BLaER1 treated with 17β-estradiol and CSF1 and Interleukin-3, amounts not matched to agents 10 nM and 100 nM (cell line): ENCODE results near the gene AKNAD1.
A peak's percentile ranks its signal among the peaks of the same experiment; 100 is the strongest.

Source experiments
- H3K27ac ChIP-seq, 11 experiments: shearing (Covaris generic); formaldehyde crosslinking; 2 replicates each; pipeline ENCODE4 v1.8.1; 2022
- H3K27me3 ChIP-seq, 11 experiments: shearing (Covaris generic); formaldehyde crosslinking; 2 replicates each; pipeline ENCODE4 v1.8.1; 2022
- H3K36me3 ChIP-seq, 11 experiments: shearing (Covaris generic); formaldehyde crosslinking; 2 replicates each; pipeline ENCODE4 v1.8.1; 2022
- H3K4me1 ChIP-seq, 10 experiments: shearing (Covaris generic); formaldehyde crosslinking; 2 replicates each; pipeline ENCODE4 v1.8.1; 2022
- H3K4me2 ChIP-seq, 11 experiments: shearing (Covaris generic); formaldehyde crosslinking; 2 replicates each; pipeline ENCODE4 v1.8.1; 2022
- H3K4me3 ChIP-seq, 10 experiments: shearing (Covaris generic); formaldehyde crosslinking; 2 replicates each; pipeline ENCODE4 v1.8.1; 2022
- H3K9ac ChIP-seq, 11 experiments: shearing (Covaris generic); formaldehyde crosslinking; 2 replicates each; pipeline ENCODE4 v1.8.1; 2022
- H3K9me3 ChIP-seq, 11 experiments: shearing (Covaris generic); formaldehyde crosslinking; replicated peaks in 1 of 11; 2 replicates each; pipeline ENCODE4 v1.8.1; 2022
- H4K20me1 ChIP-seq, 11 experiments: shearing (Covaris generic); formaldehyde crosslinking; 2 replicates each; pipeline ENCODE4 v1.8.1; 2022
- Cebpa-rat ChIP-seq, 11 experiments: shearing (Covaris generic); IDR thresholded peaks; 2 replicates each; pipeline ENCODE4 v1.8.1; 2022

Gene AKNAD1

DNA sequence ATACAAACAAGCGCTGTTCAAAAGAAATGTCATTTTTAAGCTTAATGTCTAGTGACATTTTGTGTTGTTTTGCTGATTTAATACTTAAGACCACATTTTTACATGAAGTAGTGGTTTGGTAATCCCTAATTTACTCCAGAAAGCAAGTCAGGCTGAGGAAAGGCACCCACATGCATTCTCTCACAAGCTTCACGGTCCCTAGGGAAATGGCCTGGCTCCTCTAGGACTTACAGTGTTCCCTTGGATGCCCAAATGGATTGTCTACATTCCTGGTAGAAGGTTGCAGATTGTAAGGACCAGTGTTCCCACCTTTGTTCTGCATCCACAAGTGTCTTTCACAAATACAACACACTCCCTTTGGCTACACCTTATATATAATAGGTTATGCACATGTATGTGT lies 29.4 kb upstream of the AKNAD1 start:
- no peak overlapping the region for H3K27ac ChIP-seq
- TF ChIP-seq Cebpa-rat (IDR thresholded peaks at IDR 0.05), result no peak
- H4K20me1 ChIP-seq, result no peaks in the 10 kb centered on the region
- H3K4me1 ChIP-seq, result peaks cover 0 to 14% (median 5%) of the 10 kb centered on the region in 10 experiments; a peak in 10 of 20 replicates
- H3K9me3 ChIP-seq, result no peaks in the 10 kb centered on the region
- H3K4me2 ChIP-seq, result no peak overlapping the region
- no peaks in the 10 kb centered on the region for H3K36me3 ChIP-seq
- H3K4me3 ChIP-seq, result no peak overlapping the region
- no peak overlapping the region for H3K9ac ChIP-seq
- H3K27me3 ChIP-seq, result no peaks in the 10 kb centered on the region

- no peak for TF ChIP-seq Cebpa-rat (IDR thresholded peaks at IDR 0.05)
- no peaks in the 10 kb centered on the region for H3K27me3 ChIP-seq
- H3K4me2 ChIP-seq, result no peak overlapping the region
- no peak overlapping the region for H3K9ac ChIP-seq
- H3K4me1 ChIP-seq, result peaks cover 0 to 12% (median 5%) of the 10 kb centered on the region in 10 experiments; a peak in 10 of 20 replicates
- no peaks in the 10 kb centered on the region for H3K36me3 ChIP-seq
- no peak overlapping the region for H3K4me3 ChIP-seq
- H3K27ac ChIP-seq, result no peak overlapping the region
- no peaks in the 10 kb centered on the region for H4K20me1 ChIP-seq
- no peaks in the 10 kb centered on the region for H3K9me3 ChIP-seq
Measured at GRCh38 chr1:108884968-108885367, 28.1 kb upstream of the AKNAD1 start.

DNA sequence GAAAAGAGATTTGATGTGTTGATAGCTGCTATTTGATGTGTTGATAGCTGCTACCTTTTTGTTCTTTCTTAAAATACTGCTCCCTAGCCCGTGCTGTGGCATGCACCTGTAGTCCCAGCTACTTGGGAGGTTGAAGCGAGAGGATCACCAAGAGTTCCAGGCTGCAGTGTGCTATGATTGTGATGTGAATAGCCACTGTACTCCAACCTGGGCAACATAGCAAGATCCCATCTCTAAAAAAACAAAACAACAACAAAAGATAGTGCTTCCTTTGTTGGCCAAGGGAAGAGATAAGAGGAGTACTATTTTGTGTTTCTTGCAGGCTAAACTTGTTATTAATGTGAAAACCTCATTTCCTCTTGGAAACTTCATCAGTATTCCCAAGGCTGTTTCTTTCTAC lies 25.9 kb upstream of the AKNAD1 start:
- Histone ChIP-seq H3K27ac (no peak overlapping the region), H3K9me3 (no peaks in the 10 kb centered on the region), H4K20me1 (peaks cover 0 to 6% (median 0%) of the 10 kb centered on the region in 11 experiments; a peak in 1 of 22 replicates), H3K36me3 (no peaks in the 10 kb centered on the region), H3K9ac (no peak overlapping the region), H3K4me3 (no peak overlapping the region), H3K4me1 (peaks cover 0 to 3% (median 0%) of the 10 kb centered on the region in 10 experiments; a peak in 2 of 20 replicates), H3K27me3 (peaks cover 12 to 21% (median 19%) of the 10 kb centered on the region in 11 experiments), H3K4me2 (no peak overlapping the region)
- no peak for TF ChIP-seq Cebpa-rat (IDR thresholded peaks at IDR 0.05)

DNA sequence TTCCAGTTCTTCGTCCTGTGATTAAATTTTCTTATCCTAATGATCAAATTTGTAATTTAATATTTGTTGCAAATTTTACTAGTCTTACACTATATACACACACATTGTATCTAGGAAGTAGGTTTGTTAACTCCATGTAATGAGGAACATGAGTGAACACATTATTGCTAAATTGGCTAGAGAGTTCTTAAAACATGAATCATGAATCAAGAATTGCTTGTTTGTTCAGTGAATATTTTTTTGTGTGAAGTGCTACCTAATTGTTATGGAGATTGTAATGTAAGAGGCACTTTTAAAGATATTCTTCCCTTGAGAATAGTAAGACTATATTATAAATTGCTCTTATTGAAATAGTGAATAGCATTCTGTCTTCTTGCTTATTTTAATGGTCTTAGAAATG lies 24.5 kb upstream of the AKNAD1 start:
- Histone ChIP-seq H3K4me2 (no peak overlapping the region), H3K27ac (no peak overlapping the region)

GRCh38 chr1:108880850-108881249 lies 24.0 kb upstream of the AKNAD1 start:
- no peak overlapping the region for H3K4me3 ChIP-seq
- no peak overlapping the region for H3K27ac ChIP-seq
- TF ChIP-seq Cebpa-rat (IDR thresholded peaks at IDR 0.05), result no peak
- peaks cover 32 to 41% (median 39%) of the 10 kb centered on the region in 11 experiments for H3K27me3 ChIP-seq
- peaks cover 0 to 9% (median 7%) of the 10 kb centered on the region in 10 experiments; a peak in 9 of 20 replicates for H3K4me1 ChIP-seq
- H3K9me3 ChIP-seq, result no peaks in the 10 kb centered on the region
- H3K4me2 ChIP-seq, result no peak overlapping the region
- H3K9ac ChIP-seq, result no peak overlapping the region
- no peaks in the 10 kb centered on the region for H3K36me3 ChIP-seq
- peaks cover 0 to 6% (median 0%) of the 10 kb centered on the region in 11 experiments; a peak in 1 of 22 replicates for H4K20me1 ChIP-seq

More for the DNA sequence above, 24.5 kb upstream of the AKNAD1 start:
- Histone ChIP-seq H4K20me1 (peaks cover 0 to 6% (median 0%) of the 10 kb centered on the region in 11 experiments; a peak in 1 of 22 replicates), H3K4me1 (peaks cover 0 to 9% (median 7%) of the 10 kb centered on the region in 10 experiments; a peak in 9 of 20 replicates), H3K9ac (no peak overlapping the region), H3K27me3 (peaks cover 27 to 36% (median 34%) of the 10 kb centered on the region in 11 experiments), H3K9me3 (no peaks in the 10 kb centered on the region), H3K4me3 (no peak overlapping the region), H3K36me3 (no peaks in the 10 kb centered on the region)
- TF ChIP-seq Cebpa-rat (IDR thresholded peaks at IDR 0.05), result no peak

DNA sequence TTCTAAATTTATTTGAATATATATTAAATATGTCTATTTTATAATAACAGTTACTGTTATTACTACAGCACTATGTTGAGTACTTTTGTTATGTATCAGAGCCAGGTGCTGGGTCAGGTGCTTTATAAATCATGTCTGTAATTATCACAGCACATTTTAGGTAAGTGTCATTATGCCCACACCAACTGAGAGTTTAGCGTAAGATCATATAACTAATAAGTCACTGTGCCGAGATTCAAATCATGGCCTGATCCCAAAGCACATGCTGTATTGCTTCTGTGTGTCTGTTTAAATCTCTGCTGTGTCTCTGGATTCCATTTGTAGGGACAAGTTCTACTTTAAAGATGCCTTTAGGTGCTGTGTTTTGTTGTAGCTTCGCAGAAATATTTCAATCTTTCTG lies 21.8 kb upstream of the AKNAD1 start:
- Histone ChIP-seq H4K20me1 (peaks cover 0 to 6% (median 0%) of the 10 kb centered on the region in 11 experiments; a peak in 1 of 22 replicates), H3K27ac (no peak overlapping the region), H3K4me1 (peaks cover 0 to 9% (median 7%) of the 10 kb centered on the region in 10 experiments; a peak in 9 of 20 replicates), H3K4me2 (no peak overlapping the region), H3K4me3 (no peak overlapping the region), H3K27me3 (peaks cover 33 to 48% (median 42%) of the 10 kb centered on the region in 11 experiments), H3K9me3 (no peaks in the 10 kb centered on the region), H3K36me3 (no peaks in the 10 kb centered on the region), H3K9ac (no peak overlapping the region)
- no peak for TF ChIP-seq Cebpa-rat (IDR thresholded peaks at IDR 0.05)

DNA sequence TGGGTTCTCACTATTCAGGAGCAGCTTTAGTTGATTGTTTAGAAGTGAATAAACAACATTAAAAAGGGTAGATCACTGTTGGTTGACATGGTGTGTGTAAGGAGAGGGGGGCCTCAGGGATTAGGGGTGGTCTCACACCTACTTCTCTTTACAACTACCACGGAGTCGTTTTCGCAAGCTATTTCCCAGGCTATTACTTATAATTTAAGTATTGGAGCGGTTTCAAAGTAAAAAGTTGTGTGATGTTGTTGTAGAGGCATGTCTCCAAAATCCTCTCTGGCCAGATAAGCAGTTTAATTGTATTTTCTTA lies 21.2 kb upstream of the AKNAD1 start:
- H4K20me1 ChIP-seq, result peaks cover 0 to 6% (median 0%) of the 10 kb centered on the region in 11 experiments; a peak in 1 of 22 replicates
- TF ChIP-seq Cebpa-rat (IDR thresholded peaks at IDR 0.05), result no peak
- peak overlapping the region; percentile 76 to 96 (median 90); a peak in 19 of 22 replicates for H3K4me2 ChIP-seq
- H3K27me3 ChIP-seq, result peaks cover 33 to 48% (median 42%) of the 10 kb centered on the region in 11 experiments
- no peak overlapping the region for H3K9ac ChIP-seq
- peaks cover 0 to 9% (median 7%) of the 10 kb centered on the region in 10 experiments; a peak in 9 of 20 replicates for H3K4me1 ChIP-seq
- peak overlapping the region in 8 of 10 experiments; percentile 62 to 83 (median 72); a peak in 7 of 20 replicates for H3K4me3 ChIP-seq
- H3K36me3 ChIP-seq, result no peaks in the 10 kb centered on the region
- H3K27ac ChIP-seq, result no peak overlapping the region
- H3K9me3 ChIP-seq, result no peaks in the 10 kb centered on the region

DNA sequence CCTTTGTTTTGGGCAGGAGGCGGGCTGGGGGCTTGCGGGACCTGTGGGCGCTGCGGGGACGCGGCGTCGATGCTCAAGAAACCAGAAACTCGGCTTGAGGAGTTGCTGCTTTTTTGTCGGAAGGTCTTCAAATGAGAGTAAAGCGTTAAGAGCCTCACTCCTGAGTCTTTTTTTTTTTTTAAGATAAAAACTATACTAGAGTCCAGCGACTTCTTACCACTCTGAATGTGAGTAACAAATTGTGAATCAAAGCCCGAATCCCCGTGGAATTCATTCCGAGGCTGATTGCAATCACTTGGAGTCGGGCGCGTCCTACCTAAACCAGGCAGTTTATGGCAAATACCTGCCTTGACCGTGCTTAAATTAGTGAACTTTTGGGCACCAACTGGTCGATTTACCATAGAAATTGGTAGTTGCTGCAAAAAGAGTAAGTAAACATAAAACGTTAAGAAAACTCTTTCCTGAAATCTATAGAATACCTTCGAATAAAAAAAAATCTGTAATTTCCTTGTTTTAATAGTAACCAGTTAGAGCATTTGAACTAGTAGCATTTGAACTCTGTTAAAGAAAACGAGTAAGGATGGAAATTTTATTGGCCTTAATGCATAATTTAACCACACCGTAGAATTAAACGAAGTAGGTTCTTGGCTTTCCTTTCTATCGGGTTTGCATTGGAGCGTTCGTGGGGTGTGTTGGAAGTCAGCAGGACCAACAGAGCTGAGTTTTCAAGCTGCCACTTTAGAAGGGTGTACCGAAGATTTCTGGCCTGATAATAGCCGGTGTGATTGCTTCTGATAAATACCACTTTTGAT lies 20.7 kb upstream of the AKNAD1 start:
- no peaks in the 10 kb centered on the region for H3K36me3 ChIP-seq
- H3K27ac ChIP-seq, result peak overlapping the region in 6 of 11 experiments; percentile 18 to 65 (median 46); a peak in 10 of 22 replicates

DNA sequence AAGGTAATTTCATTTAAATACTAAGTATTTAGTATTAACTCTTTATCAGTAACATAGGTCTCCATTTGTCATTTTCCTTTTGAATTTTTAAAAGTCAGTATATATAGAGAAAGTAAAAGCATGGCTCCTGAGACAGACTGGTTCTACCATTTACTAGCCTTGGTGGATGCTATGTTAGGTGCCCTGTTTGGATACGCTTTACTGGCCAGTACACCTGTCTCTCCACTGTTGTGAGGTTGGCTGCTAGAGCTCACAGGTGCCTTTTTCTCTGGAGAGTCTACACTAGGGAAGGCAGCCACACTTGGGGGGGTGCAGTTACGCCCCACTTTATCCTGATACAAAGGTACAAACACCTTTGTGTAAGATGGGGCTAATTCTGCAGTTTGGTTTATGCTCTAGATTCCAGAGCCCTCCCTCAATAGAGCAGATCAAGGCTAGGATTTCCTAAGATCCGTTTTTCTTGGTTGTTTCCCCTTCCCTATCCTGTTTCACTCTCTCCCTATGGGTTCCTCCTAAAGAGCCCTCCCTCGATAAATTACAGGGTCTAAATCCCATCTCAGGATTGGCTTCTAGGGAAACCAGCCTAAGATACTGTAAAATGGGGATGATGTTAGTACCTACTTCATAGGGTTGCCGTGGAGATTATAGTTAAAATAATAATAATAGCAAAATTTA lies 14.3 kb upstream of the AKNAD1 start:
- Histone ChIP-seq H3K27me3 (peaks cover 3 to 11% (median 6%) of the 10 kb centered on the region in 11 experiments; a peak in 21 of 22 replicates), H3K27ac (no peak overlapping the region), H3K4me2 (no peak overlapping the region), H3K4me1 (no peaks in the 10 kb centered on the region), H4K20me1 (no peaks in the 10 kb centered on the region), H3K9me3 (no peaks in the 10 kb centered on the region), H3K36me3 (no peaks in the 10 kb centered on the region), H3K9ac (no peak overlapping the region), H3K4me3 (no peak overlapping the region)
- no peak for TF ChIP-seq Cebpa-rat (IDR thresholded peaks at IDR 0.05)

More for the DNA sequence above, 20.7 kb upstream of the AKNAD1 start:
- Histone ChIP-seq H3K4me3 (peak overlapping the region; percentile 62 to 83 (median 72)), H4K20me1 (peaks cover 0 to 6% (median 0%) of the 10 kb centered on the region in 11 experiments; a peak in 1 of 22 replicates), H3K27me3 (peaks cover 33 to 48% (median 42%) of the 10 kb centered on the region in 11 experiments), H3K4me1 (peaks cover 0 to 9% (median 7%) of the 10 kb centered on the region in 10 experiments; a peak in 9 of 20 replicates), H3K9me3 (no peaks in the 10 kb centered on the region), H3K4me2 (peak overlapping the region; percentile 76 to 96 (median 90)), H3K9ac (peak overlapping the region; percentile 56 to 78 (median 73))
- no peak for TF ChIP-seq Cebpa-rat (IDR thresholded peaks at IDR 0.05)
